Dedifferentiated amniotic fluid mesenchymal stem cell (primary cell): ENCODE measurements around the gene PSMB7.

Source experiments
- DNase-seq: peaks from one replicate; pipeline ENCODE4 v3.0.0-alpha.2; 2016; ENCODE audit errors: extremely low spot score

Gene PSMB7

GRCh38 chr9:124357721-124358361, 57.4 kb downstream of the PSMB7 start:
- no peak for DNase-seq

GRCh38 chr9:124356745-124357390, 58.4 kb downstream of the PSMB7 start:
- no peak for DNase-seq

DNA sequence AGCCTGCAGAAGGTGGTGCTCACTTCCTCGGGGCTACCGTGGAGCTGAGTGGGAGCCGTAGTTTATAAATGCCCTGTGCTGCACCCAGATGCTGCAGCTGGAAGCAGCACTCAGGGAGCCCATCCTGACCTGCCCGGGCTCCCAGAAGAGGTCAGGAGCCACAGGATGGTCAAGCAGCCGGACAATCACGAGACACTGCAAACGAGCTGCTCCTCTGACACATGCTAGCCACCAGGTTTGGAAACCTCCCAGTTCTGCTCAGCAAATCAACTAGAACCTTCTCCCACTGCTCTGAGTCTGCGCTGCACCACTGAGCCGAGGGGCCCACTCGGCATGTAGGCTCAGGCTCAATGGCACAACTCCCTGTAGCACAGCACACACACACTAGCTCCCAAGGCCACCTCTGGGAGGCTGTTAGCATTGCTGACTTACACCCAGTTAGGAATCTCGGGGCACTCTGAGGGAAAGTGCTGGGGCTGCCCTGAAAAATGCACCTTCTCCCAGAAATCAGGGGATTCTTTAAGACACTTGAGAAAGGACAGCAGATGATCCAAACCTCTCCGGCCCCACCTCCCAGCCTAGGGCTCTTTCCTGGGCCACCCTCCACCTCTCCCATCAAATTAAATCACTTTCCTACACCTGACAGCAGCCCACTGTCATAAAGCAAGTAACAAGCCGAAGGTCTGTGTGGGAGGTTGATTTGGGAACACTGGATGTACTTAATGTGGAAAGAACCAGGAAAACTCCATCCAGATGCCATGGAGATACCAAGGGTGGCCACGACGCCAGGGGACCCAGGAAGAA, 59.1 kb downstream of the PSMB7 start:
- DNase-seq, result no peak

GRCh38 chr9:124355039-124355940, 60.0 kb downstream of the PSMB7 start:
- DNase-seq, result no peak

DNA sequence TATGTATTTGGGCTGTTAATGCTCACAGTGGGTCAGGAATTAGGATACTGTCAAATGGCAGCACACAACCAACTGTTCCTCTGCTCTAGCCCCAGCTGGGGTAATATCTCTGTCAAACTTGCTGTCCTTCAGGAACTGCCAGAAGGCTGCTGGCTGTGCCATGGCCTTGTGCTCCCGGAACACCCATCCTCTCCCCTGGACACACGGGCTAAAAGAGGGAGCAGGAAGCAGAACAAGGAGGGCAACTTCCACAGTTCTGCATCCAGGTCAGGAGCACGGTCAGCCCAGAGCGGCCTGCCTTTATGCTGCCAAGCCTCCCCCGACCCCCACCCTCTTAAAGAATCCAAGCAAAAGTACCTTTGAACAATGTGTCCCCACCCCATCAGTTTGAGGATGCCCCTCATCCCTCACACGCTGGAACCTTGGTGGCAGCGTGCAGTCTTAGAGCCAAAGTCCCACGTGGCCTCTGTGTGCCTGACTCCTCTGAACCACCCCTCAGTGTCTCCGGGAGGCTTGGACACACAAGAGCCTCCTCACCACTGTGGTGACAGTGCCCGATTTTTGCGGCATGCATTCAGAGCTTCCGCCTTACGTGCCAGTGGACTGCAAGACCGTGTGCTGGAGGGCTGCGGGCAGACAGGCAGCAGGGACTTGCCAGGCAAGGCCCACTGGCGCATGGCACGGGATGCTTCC, 60.8 kb downstream of the PSMB7 start:
- DNase-seq, result no peak

DNA sequence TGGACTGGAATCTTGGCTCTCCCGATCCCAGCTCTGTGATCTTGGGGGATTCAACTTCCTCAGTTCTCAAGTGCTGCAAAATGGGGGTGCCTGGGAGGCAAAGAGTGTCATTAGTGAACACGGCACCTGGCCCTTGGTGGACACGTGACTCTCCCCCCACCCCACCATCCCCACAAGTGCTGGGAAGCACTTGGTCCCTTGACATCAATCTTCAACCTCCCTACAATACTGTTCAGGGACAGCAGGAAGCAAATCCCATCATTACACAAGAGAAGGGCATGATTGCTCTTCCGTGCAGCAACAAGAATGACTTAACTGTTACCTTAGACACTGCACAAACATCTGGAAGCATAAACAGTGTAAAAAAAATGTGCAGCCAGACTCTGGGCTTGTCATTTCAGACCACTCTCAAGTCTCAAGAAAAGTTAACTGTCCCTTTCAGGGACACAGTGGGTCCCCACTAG, 61.4 kb downstream of the PSMB7 start:
- DNase-seq, result no peak

GRCh38 chr9:124353166-124353768, 62.0 kb downstream of the PSMB7 start:
- no peak for DNase-seq

GRCh38 chr9:124352616-124353015, 62.6 kb downstream of the PSMB7 start:
- no peak for DNase-seq

DNA sequence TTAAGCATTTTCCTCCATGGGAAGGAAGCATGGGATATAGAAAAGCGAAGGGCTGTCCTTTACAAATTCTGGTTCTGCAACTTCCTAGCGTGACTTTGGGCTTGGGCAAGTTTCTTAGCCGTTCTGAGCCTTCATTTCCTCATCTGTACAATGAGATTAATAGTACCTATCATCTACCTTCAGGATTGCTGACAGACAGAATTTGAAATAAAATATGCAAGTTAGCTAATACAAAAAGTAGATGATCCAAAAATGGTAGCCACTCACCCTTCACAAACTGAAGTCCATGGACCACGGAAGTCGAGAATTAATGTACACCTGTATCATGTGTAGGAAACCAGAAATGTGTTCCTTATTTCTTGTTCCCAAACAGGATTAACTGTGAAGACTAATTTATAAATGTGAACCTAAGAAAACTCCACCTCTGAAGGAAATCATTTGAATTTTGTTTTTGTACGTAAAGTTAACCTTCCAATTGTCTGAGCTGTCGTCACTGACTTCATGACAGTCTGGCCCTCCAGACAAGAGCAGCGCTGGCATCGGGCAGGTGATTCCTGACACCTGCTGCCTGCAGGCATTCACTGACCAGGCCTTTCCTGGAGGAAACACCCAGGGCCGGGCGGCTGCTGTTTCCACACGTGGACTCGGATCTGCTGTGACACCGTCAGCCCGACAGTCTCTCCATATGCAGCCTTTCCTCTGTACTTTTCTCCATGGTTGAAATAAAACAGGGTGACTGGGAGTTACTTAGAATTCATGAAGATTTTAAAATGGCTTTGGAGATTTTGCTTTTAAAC, 63.4 kb downstream of the PSMB7 start:
- DNase-seq, result no peak

DNA sequence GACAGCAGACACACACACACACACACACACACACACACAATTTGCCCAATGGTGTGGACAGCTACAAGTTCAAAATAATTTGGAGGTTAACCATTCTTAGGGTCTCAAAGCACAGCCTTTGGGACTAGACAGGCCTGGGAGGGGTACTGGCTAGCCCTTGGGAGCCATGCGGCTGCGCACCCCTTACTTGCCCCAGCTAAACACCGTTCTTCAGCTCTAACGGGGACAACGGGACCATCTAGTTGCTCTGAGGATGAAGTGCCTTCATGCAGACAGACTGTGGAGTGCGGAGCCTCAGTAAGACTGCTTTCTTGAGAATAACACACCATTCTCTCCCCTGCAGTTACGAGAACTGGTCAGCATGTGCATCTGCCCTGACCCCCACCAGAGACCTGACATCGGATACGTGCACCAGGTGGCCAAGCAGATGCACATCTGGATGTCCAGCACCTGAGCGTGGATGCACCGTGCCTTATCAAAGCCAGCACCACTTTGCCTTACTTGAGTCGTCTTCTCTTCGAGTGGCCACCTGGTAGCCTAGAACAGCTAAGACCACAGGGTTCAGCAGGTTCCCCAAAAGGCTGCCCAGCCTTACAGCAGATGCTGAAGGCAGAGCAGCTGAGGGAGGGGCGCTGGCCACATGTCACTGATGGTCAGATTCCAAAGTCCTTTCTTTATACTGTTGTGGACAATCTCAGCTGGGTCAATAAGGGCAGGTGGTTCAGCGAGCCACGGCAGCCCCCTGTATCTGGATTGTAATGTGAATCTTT, 64.6 kb downstream of the PSMB7 start:
- DNase-seq, result no peak

GRCh38 chr9:124349675-124350493, 65.4 kb downstream of the PSMB7 start:
- DNase-seq, result no peak

DNA sequence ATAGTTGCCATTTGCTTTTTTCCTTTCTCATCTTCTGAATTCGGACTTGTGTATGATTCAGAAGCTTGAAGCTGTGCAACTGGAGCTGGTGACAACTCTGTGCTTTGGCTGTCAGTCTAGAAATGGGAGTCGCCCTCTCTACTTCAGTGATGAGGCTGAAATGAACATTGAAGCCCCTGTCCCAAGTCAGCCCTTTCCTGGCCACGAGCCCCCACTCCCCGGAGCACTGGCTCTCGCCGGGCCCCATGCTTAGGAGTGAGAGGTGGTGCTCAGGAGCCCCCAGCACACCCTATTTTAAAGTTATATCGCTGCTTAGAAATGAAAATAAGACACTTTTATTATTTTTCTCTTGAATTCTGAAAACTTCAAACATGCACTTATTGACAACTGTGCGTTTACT, 66.0 kb downstream of the PSMB7 start:
- no peak for DNase-seq

DNA sequence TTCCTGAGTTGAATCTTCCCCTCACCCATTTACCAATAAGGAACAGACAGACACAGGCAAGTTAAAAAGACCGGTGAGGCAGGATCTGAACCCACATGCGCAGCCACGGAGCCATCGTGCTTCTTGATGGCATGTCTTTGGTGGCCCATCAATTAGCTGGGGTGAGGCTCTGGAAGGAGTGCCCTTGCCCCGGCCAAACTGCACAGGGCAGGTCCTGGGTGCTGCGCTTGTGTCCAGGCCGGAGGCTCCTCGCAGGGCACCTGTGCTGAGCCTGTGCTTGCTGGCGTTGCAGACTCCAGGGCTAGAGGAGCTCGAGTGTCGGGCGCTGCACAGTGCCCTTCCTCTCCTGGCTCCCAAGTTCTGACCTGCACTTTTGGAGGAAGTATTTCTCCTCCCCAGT, 66.4 kb downstream of the PSMB7 start:
- no peak for DNase-seq

- no peak for DNase-seq
Measured at GRCh38 chr9:124348363-124348762, 66.9 kb downstream of the PSMB7 start.

DNA sequence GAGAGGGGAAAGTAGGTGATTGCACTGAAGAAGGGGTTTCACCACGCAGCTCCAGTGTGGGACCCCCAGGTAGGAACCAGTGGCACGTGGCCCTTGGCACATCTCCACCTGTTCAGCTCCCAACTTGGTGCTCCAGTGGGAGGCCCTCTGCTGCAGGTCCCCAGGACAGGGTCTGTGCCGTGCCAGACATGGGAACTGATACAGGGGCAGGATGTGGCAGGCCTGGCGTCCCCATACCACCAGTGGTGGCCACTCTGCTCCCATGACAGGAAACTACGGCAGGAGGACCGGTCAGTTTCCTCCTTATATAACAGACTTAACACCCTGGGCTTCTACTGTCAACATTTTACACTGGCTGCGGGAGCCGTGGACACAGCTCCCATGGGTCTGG, 67.3 kb downstream of the PSMB7 start:
- DNase-seq, result no peak

- no peak for DNase-seq
Measured at GRCh38 chr9:124347206-124347967, 67.9 kb downstream of the PSMB7 start.

GRCh38 chr9:124346347-124347163, 68.7 kb downstream of the PSMB7 start:
- no peak for DNase-seq
